ENCODE measurements around the gene UBALD1.

Gene UBALD1

DNA sequence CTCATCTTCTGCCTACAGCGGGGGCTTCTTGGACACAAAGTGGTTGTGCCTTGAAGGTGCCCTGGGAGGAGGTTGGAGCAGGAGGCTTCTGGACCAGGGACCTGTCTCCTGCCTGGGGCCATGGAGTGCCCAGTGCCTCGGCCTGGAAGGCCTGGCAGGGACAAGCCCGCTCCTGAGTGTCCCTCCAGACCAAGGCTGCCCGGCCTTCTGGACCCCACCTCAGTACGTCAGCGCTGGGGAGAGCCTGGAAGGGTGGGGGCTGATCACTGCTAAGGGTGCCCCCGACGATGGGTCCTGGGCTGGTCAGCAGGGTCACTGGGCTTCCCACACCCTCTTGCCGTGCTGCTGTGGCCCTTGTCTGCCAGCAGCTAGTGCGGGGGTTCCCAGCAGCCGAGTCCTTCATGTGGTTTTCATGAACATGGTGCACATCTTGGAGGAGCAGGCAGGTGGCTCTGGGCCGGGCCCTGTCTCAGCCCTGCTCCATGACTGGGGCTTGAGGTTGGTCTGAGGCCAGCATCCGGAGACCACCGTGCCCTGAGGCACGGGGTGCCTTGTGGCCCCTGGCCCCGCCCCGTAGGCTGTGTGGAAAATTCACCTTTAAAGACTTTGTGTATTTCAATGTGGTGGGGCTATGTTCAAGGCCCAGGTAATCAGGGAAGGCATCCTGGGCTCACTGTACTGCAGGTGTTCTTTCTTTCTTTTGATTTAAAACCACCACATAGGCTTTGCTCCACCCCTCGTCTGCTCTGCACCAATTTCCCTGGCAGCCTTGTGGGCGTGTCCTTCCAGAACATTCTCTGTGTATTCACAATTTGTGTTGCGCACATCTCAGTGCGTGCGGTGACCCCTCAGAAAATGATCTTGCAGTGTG lies 32.3 kb upstream of the UBALD1 start:
- DNase-seq (ENCODE audit: low read depth in 1 of 2, low spot score in 1 of 2), result no peak

- DNase-seq (ENCODE audit: low read depth in 1 of 2, low spot score in 1 of 2), result no peak
These were observed 27.2 kb upstream of the UBALD1 start for GRCh38 chr16:4641895-4642294.

DNA sequence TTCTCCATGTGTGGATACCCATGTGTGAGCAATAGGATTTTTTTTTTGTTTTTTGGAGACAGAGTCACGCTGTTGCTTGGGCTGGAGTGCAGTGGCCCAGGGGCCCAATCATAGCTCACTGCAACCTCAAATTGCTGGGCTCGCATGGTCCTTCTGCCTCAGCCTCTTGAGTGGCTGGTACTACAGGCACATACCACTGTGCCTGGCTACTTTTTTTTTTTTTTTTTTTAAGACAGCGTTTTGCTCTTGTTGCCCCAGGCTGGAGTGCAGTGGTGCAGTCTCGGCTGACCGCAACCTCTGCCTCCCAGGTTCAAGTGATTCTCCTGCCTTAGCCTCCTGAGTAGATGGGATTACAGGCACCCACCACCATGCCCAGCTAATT lies 26.6 kb upstream of the UBALD1 start:
- DNase-seq (ENCODE audit: low read depth in 1 of 2, low spot score in 1 of 2), result no peak

GRCh38 chr16:4640572-4641305 lies 26.1 kb upstream of the UBALD1 start:
- no peak for DNase-seq (ENCODE audit: low read depth in 1 of 2, low spot score in 1 of 2)

- no peak for DNase-seq (ENCODE audit: low read depth in 1 of 2, low spot score in 1 of 2)
These were observed 25.3 kb upstream of the UBALD1 start for GRCh38 chr16:4639899-4640509.

DNA sequence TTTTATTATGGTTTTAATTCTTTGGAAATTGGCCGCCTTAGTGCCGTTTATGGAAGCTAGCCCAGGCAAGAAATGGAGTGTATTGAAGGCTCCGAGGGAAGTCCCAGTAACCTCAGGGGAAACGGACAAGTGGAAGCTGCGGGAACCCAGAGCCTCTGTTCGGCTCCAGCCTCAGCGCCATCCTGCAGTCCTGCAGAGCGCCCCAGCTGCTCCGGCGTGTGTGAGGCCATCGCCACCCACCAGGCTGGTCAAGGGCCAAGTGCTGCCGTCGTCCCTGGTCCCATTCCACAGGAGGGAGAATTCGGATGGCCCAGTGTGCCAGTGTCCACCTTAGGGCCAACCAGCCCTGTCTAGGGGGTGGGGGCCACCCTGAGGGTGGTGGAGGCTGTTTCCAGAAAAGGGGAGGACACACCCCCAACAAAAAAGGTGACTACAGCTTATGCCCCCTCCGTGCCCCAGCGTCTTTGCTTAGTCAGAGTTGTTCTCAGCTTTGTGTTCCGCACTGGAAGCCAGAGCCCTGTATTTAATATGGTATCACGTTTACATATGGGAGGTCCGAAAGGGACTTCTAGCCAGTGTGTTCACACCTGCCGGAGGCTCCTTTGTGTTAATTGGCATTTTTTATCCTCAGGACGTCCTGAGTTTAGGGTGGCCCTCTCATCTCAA lies 22.9 kb upstream of the UBALD1 start:
- DNase-seq (ENCODE audit: low read depth in 1 of 2, low spot score in 1 of 2), result no peak

GRCh38 chr16:4636196-4636595 lies 21.5 kb upstream of the UBALD1 start:
- no peak for DNase-seq (ENCODE audit: low read depth in 1 of 2, low spot score in 1 of 2)

DNA sequence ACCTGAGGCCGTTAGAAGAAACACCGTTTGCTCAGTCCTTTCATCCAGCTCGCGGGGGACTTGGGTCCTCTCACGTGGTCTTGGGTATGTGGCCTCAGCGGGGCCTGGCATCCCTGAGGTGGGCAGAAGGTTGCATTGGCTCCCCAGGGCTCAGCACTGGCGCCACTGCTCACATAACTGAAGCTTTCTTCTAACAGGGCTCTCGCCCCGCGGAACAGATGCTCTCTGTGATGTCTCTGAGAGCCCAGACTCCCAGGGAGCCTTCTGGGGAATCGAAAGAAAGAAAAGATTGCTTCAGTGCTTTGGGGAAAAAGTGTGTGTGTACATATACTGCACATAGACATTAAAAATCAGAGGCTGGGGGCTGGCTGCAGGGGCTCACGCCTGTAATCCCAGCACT lies 20.1 kb upstream of the UBALD1 start:
- no peak for DNase-seq (ENCODE audit: low read depth in 1 of 2, low spot score in 1 of 2)

GRCh38 chr16:4633910-4634635 lies 19.4 kb upstream of the UBALD1 start:
- no peak for DNase-seq (ENCODE audit: low read depth in 1 of 2, low spot score in 1 of 2)

GRCh38 chr16:4631444-4631843 lies 16.8 kb upstream of the UBALD1 start:
- no peak for DNase-seq (ENCODE audit: low read depth in 1 of 2, low spot score in 1 of 2)

DNA sequence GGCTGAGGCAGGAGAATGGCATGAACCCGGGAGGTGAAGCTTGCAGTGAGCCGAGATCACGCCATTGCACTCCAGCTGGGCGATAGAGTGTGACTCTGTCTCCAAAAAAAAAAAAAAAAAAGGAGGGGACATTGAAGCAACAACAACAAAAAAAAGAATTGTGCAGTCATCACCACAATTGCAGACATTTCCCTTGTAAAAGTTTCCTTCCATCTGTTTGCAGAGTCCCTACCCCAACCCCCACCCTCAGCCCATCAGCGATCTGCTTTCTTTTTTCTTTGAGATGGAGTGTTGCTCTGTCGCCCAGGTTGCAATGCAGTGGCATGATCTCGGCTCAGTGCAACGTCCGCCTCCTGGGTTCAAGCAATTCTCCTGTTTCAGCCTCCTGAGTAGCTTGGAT lies 13.6 kb upstream of the UBALD1 start:
- no peak for DNase-seq (ENCODE audit: low read depth in 1 of 2, low spot score in 1 of 2)

DNA sequence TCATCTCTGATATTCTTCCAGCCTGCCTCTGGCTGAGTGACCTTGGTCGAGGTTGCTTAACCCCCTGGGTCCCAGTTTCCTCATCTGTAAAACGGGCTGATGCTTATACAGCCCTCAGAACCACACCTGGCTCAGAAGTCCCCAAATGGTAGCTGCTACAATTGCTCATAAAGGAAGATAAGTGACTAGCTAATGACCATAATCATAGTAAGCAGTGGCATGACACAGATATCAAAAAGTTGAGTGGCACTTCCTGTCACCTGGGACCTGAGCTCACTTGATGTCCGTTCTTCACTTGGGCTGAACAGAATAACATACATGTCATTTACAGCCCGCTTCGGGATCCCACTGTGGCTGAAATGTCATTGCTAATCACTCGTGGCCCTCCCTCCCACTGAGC lies 11.7 kb upstream of the UBALD1 start:
- no peak for DNase-seq (ENCODE audit: low read depth in 1 of 2, low spot score in 1 of 2)

GRCh38 chr16:4625560-4626159 lies 11.0 kb upstream of the UBALD1 start:
- no peak for DNase-seq (ENCODE audit: low read depth in 1 of 2, low spot score in 1 of 2)

GRCh38 chr16:4624827-4625559 lies 10.3 kb upstream of the UBALD1 start:
- peak; percentile 52 to 54 for DNase-seq (ENCODE audit: low read depth in 1 of 2, low spot score in 1 of 2)

DNA sequence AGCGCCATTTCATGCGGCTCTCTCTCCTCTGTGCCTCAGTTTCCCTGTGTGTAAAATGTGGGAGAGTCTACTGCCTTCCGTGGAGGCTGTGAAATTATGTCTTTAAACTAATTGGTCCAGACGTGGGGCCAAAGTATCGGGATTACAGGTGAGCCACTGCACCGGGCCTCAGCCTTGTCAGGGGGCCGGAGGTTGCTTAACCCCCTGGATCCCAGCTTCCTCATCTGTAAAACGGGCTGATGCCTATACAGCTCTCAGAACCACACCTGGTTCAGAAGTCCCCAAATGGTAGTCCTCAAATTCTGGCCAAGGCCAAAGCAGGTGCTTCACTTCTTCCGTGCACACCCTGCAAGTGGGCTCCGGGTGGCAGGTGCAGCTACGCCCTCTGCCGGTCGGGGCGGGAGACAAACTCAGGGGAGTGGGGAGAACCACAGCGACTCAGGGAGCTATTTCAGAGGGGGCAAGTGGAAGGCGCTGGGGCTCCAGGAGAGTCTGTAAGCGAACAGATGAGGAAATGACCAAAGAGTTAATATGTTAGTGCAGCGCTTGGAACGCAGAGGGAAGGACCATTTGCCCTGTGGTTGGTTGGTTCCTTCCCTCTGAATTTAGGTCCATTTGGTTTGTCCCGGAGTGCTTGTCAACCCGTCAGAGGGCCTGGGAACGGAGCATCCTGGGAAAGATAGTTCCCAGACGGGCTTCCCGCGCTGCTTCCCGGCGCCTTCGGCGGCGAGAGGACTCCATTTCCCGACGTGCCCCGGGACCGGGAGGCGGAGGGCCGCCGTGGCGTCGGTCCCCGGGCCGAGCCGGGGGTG lies 9.5 kb upstream of the UBALD1 start, which contains the start of gene MGRN1:
TSS of gene MGRN1 (plus strand) at position 812 of the 812 bp plus-strand sequence. CDS start 135 bp downstream, outside the sequence.
- DNase-seq (ENCODE audit: low read depth in 1 of 2, low spot score in 1 of 2), result peak; percentile 82 to 91

DNA sequence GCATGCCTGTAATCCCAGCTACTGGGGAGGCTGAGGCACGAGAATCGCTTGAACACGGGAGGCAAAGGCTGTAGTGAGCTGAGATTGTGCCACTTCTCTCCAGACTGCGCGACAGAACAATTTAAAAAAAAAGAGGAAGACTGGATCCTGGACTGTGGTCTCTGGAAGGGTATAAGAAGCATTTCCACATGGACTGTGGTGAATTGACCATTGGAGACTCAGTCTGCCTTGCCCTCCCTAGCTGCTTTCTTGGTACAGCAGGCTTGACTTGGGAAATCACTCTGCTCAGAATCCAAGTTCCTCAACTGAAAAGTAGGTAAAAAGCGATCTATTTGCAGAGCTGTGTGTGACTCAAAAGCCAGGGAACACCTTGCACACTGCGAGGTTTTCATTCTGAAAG lies 8.9 kb upstream of the UBALD1 start:
- no peak for DNase-seq (ENCODE audit: low read depth in 1 of 2, low spot score in 1 of 2)

GRCh38 chr16:4618645-4619418 lies 4.1 kb upstream of the UBALD1 start:
- no peak for DNase-seq (ENCODE audit: low read depth in 1 of 2, low spot score in 1 of 2)

GRCh38 chr16:4617880-4618279 lies 3.2 kb upstream of the UBALD1 start:
- no peak for DNase-seq (ENCODE audit: low read depth in 1 of 2, low spot score in 1 of 2)
